IPS-18c (cell line): ENCODE data around the gene GRID1.

Experiments
- H3K4me3 ChIP-seq: 2 replicates; pipeline ENCODE4 v1.7.0; 2013; ENCODE audit warnings: low read depth, mild to moderate bottlenecking, low read length, moderate library complexity; ENCODE audit not compliant: insufficient read depth
- H3K9me3 ChIP-seq: one replicate; pipeline ENCODE4 v1.6.1; 2013; ENCODE audit warnings: mild to moderate bottlenecking, low read length, moderate library complexity; ENCODE audit not compliant: control insufficient read depth, insufficient read depth

Gene GRID1

GRCh38 chr10:86162696-86163400 is 203.7 kb downstream of the GRID1 start:
- H3K4me3 ChIP-seq, result no peak overlapping the region
- no peaks in the 10 kb centered on the region for H3K9me3 ChIP-seq

GRCh38 chr10:86162036-86162435 is 204.6 kb downstream of the GRID1 start:
- no peak overlapping the region for H3K4me3 ChIP-seq
- no peaks in the 10 kb centered on the region for H3K9me3 ChIP-seq

GRCh38 chr10:86160890-86161585 is 205.6 kb downstream of the GRID1 start:
- H3K4me3 ChIP-seq, result no peak overlapping the region

GRCh38 chr10:86159797-86160196 is 206.8 kb downstream of the GRID1 start:
- Histone ChIP-seq H3K9me3 (no peaks in the 10 kb centered on the region), H3K4me3 (no peak overlapping the region)

More at GRCh38 chr10:86160890-86161585, 205.6 kb downstream of the GRID1 start:
- no peaks in the 10 kb centered on the region for H3K9me3 ChIP-seq

- Histone ChIP-seq H3K4me3 (no peak overlapping the region), H3K9me3 (no peaks in the 10 kb centered on the region)
These were observed 211.3 kb downstream of the GRID1 start for GRCh38 chr10:86155054-86155921.

- Histone ChIP-seq H3K9me3 (no peaks in the 10 kb centered on the region), H3K4me3 (no peak overlapping the region)
These were observed 212.8 kb downstream of the GRID1 start for GRCh38 chr10:86153751-86154150.

- Histone ChIP-seq H3K4me3 (no peak overlapping the region), H3K9me3 (no peaks in the 10 kb centered on the region)
These were observed 213.7 kb downstream of the GRID1 start for GRCh38 chr10:86152911-86153310.

- Histone ChIP-seq H3K9me3 (no peaks in the 10 kb centered on the region), H3K4me3 (no peak overlapping the region)
These were observed 214.2 kb downstream of the GRID1 start for GRCh38 chr10:86152354-86152753.

- H3K9me3 ChIP-seq, result no peaks in the 10 kb centered on the region
- H3K4me3 ChIP-seq, result no peak overlapping the region
These were observed 215.0 kb downstream of the GRID1 start for GRCh38 chr10:86151613-86152012.

GRCh38 chr10:86149257-86149656 is 217.3 kb downstream of the GRID1 start:
- Histone ChIP-seq H3K9me3 (no peaks in the 10 kb centered on the region), H3K4me3 (no peak overlapping the region)

GRCh38 chr10:86148117-86148516 is 218.5 kb downstream of the GRID1 start:
- Histone ChIP-seq H3K4me3 (no peak overlapping the region), H3K9me3 (no peaks in the 10 kb centered on the region)

GRCh38 chr10:86144301-86144700 is 222.3 kb downstream of the GRID1 start:
- H3K4me3 ChIP-seq, result no peak overlapping the region
- H3K9me3 ChIP-seq, result no peaks in the 10 kb centered on the region

- H3K9me3 ChIP-seq, result peaks cover 2% of the 10 kb centered on the region
- H3K4me3 ChIP-seq, result no peak overlapping the region
These were observed 224.7 kb downstream of the GRID1 start for GRCh38 chr10:86141896-86142295.

GRCh38 chr10:86139066-86139657 is 227.4 kb downstream of the GRID1 start:
- no peak overlapping the region for H3K4me3 ChIP-seq
- H3K9me3 ChIP-seq, result peaks cover 2% of the 10 kb centered on the region

GRCh38 chr10:86138551-86139065 is 228.0 kb downstream of the GRID1 start:
- H3K4me3 ChIP-seq, result no peak overlapping the region

GRCh38 chr10:86137561-86137960 is 229.0 kb downstream of the GRID1 start:
- H3K9me3 ChIP-seq, result peaks cover 2% of the 10 kb centered on the region
- no peak overlapping the region for H3K4me3 ChIP-seq

More at GRCh38 chr10:86138551-86139065, 228.0 kb downstream of the GRID1 start:
- peaks cover 2% of the 10 kb centered on the region for H3K9me3 ChIP-seq

GRCh38 chr10:86136934-86137333 is 229.7 kb downstream of the GRID1 start:
- H3K9me3 ChIP-seq, result peaks cover 2% of the 10 kb centered on the region
- no peak overlapping the region for H3K4me3 ChIP-seq
